GM18505 (cell line): ENCODE measurements around the gene WIPI1.
A peak's percentile ranks its signal among the peaks of the same experiment; 100 is the strongest.

ENCODE experiments used
- ATAC-seq: cut with Tn5 transposase; IDR thresholded peaks from one replicate; pipeline ENCODE4 v1.9.1; 2021; ENCODE audit not compliant: unreplicated experiment
- POLR2A ChIP-seq: IDR thresholded peaks from 4 replicates; pipeline ENCODE4 v1.6.1; 2011; ENCODE audit warnings: borderline replicate concordance; ENCODE audit not compliant: insufficient read depth, insufficient read length; ENCODE audit errors: extremely low read depth

WIPI1 gene

GRCh38 chr17:68439656-68440290 lies 17.5 kb downstream of the WIPI1 start:
- ATAC-seq = no peak

GRCh38 chr17:68437979-68438822 lies 19.1 kb downstream of the WIPI1 start:
- peak; percentile 50 for TF ChIP-seq POLR2A
- ATAC-seq = peak; percentile 55

More at GRCh38 chr17:68439656-68440290, 17.5 kb downstream of the WIPI1 start:
- no peak for TF ChIP-seq POLR2A

DNA sequence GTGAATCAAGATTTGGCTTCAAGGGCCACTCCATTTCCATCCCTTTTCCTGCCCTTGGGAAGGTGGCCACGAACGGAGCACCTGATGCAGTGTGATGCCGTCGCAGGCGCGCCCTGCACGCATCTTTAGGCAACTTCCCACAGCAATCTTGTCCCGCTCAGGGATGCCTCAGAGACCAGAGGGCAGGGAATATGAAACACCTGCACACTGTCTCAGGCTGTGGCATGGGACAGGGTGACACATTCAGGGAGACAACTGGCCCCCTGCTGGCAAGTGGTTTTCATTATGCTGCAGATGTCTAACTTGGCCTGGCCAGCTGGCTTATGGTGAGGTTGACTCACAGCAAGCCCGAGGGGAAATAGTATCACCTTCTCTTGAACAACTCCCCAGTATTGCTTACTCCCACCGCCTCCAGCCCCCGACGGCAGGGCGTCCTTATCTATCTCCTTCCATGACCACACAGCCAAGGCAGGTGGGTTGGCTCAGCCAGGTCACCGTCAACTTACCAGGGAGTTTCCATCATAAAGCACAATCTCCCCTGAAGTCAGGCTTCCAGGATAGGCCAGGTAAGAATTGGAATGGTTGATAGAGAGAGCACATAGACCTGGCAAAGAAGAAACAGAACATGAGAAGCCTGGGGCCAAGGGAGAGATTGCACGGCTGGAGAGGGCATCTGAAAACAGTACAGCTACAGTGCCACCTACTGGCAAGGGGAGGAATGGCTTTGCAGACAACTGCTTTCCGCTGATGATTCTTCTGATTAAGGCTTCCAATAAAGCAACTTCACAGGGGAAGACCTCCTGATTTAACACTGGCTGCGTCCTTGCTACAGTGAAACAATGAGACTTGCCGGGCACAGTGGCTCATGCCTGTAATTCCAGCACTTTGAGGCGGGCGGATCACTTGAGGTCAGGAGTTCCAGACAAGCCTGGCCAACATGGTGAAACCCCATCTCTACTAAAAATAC lies 21.1 kb downstream of the WIPI1 start:
- TF ChIP-seq POLR2A = no peak
- no peak for ATAC-seq

DNA sequence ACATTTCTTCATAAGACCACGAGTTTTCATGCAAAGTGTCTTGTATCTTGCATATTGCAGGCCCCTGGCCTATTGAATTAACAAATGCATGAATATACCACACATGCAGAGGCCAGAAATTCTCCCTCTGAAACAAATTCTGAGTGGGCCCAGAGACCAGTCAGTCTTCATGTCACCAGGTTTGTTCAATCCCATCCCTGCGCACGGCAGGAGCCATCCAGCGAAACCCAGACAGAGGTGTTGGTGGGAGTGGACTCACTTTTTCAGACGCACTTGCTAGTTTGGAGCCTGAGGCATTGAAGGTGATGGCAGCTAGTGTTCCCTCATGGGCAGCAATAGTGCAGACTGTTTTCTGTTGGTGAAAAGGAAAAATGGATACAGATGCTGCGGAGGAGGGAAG lies 21.9 kb downstream of the WIPI1 start:
- no peak for ATAC-seq

DNA sequence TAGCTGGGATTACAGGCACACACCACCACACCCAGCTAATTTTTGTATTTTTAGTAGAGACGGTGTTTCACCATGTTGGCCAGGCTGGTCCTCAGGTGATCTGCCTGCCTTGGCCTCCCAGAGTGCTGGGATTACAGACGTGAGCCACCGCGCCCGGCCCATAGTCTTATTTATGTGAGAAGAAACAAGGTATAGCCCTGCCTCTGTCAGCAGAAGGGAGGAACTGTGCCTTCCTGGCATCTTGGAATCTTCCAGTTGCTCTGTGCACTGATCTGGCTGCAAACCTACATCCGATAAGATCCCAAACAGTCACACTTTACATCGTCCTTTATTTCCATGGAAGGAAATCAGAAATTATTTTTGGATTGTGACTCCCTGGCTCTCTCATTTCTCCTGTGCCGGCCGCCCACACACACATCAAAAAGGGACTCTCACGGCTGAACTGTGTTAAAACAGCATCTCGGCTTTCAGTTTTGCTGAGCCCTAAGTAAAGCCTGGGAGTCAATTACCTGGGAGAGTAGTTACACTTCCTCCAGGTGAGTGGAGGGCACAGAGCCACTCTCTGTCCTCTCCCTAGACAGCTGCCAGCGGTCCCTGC lies 23.3 kb downstream of the WIPI1 start:
- no peak for ATAC-seq
- no peak for TF ChIP-seq POLR2A

More for the DNA sequence above, 21.9 kb downstream of the WIPI1 start:
- no peak for TF ChIP-seq POLR2A

DNA sequence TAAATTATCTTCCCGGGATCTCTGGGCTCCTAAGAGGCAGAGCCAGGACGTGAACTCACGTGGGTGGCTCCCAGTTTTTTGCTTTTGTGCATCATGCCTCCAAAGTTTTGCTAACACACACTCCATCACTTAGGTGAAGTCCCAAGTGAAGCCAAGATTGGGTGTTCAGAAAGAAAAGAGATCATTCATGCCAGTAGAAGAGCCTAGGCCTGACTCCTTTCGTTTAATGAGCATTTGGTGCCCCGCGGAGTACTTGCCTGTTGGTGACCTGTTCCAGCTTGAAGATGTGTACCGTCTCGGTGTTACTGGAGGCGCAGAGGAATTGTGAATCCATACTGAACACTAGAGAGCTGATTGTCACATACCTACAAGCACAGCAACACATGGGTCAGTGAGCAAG lies 24.1 kb downstream of the WIPI1 start:
- TF ChIP-seq POLR2A = no peak
- no peak for ATAC-seq

DNA sequence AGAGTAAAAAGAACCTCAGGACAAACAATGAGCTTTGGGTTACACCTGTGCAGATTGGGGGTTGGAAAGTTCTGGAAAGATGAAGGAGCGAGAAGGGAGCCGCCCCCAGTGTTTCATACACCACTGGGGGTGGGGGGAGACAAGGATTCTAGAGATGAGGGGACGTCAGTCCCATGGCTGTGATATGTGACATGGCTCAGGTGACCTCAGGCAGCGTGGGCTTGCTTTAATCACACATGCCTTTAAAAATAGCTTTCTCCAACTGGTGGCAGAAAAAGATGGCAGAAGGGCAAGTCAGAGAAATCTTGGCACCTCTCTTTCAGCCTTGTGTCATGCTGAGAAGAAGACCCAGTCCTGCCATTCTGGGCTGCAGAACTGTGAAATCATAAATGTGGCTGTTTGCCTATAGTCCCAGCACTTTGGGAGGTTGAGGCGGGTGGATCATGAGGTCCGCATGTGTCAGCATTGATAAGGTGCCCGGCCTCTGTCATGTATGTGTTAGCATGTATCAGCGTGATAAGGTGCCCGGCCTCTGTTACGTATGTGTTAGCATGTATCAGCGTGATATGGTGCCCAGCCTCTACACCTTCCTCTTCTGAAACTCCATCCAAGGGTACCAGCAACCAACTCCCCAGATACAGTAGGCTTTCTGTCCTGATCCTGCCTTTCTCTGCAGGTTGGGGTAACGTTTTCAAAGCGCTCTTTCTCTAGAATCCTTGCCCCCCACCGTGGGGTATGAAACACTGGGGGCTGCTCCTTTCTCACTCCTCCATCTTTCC lies 25.0 kb downstream of the WIPI1 start:
- ATAC-seq = no peak
- no peak for TF ChIP-seq POLR2A

DNA sequence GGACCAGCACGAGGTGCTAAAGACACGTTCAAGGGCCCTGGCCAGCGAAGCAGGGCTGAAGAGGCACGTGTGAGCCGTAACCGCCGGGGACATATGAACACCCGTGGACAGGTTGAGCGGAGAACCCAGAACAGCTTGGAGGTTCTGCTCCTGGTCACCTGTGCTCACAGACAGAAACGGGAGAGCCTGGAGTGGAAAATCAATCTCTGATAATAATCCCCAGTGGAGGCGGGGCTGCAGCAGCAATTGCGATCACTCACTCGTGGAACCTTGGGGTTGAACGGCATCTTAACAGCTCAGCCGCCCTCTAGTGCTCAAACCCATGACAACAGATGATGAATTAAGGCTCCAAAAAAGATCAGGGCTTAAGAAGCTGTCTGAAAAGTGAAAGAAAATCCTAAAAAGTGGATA lies 25.6 kb downstream of the WIPI1 start:
- no peak for TF ChIP-seq POLR2A
- ATAC-seq = no peak

GRCh38 chr17:68431045-68431608 lies 26.2 kb downstream of the WIPI1 start:
- no peak for ATAC-seq
- no peak for TF ChIP-seq POLR2A

DNA sequence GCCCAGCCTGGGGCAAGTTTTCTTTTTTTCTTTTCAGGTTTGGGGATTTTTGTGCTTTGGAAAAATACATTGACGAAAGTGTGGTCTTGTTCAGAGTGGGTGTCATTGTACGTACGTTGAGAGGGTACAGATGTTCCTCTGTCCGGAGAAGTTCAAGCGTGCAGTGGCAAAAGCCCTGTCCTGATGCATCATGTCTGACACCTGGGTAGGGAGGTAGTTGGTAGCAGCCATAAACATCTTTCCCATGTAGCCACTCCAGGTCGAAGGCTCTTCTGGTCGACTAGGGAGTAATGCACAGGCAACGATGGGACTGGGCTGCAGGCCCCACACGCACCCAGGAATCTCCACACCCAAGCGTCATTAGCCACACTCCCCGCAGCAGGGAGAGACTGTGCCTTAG lies 27.4 kb downstream of the WIPI1 start:
- no peak for TF ChIP-seq POLR2A

GRCh38 chr17:68428498-68429172 lies 28.7 kb downstream of the WIPI1 start:
- TF ChIP-seq POLR2A = no peak
- no peak for ATAC-seq

More for the DNA sequence above, 27.4 kb downstream of the WIPI1 start:
- no peak for ATAC-seq
